ENCODE measurements around the gene SRMS. TPM values are rescaled to one million over a fixed set of nuclear protein-coding genes. Genes with fewer than 3 reads are reported as not detected.

Gene SRMS
- polyA plus RNA-seq, 1 donor (not counting 4 experiments of a cell fraction or from before 2014, with no cell fraction given) = 0.10 TPM

GRCh38 chr20:63564036-63564810 is 16.7 kb upstream of the SRMS start:
- dilution Hi-C loops (cut with MboI; ENCODE audit: extremely low pct_ligation_motif_present, low sequenced_read_pairs) = no loop called here
- H3K4me1 ChIP-seq (ENCODE audit: control insufficient read depth, extremely low read depth, insufficient read depth, low read length) = no peaks in the 10 kb centered on the region

GRCh38 chr20:63563225-63563935 is 15.8 kb upstream of the SRMS start:
- dilution Hi-C loops (cut with MboI; ENCODE audit: extremely low pct_ligation_motif_present, low sequenced_read_pairs) = no loop called here
- H4K20me1 ChIP-seq (ENCODE audit: control insufficient read depth, extremely low read depth, insufficient read depth, low read length) = peaks cover 8% of the 10 kb centered on the region
- H3K79me2 ChIP-seq (ENCODE audit: control insufficient read depth, insufficient read depth, low read length) = peaks cover 10% of the 10 kb centered on the region
- no peaks in the 10 kb centered on the region for H3K27me3 ChIP-seq (ENCODE audit: control insufficient read depth, extremely low read depth, insufficient read depth, low read length)
- no peak for DNase-seq (ENCODE audit: low read depth, low spot score)
- no peak overlapping the region for H3K9ac ChIP-seq (ENCODE audit: control insufficient read depth, extremely low read depth, insufficient read depth, low read length)
- H3K4me3 ChIP-seq (ENCODE audit: control insufficient read depth in 2 of 3, extremely low read depth in 1 of 3, insufficient read depth in 2 of 3, low read depth in 1 of 3, low read length in 3 of 3) = no peak overlapping the region
- H3K9me1 ChIP-seq (ENCODE audit: control insufficient read depth, extremely low read depth, insufficient read depth, low read length) = no peaks in the 10 kb centered on the region
- no peak overlapping the region for H2AFZ ChIP-seq (ENCODE audit: control insufficient read depth, low read length)
- TF ChIP-seq CTCF (optimal IDR thresholded peaks at IDR 0.05 in 1 of 3, IDR thresholded peaks at IDR 0.05 in 1 of 3, conservative IDR thresholded peaks at IDR 0.05 in 1 of 3; ENCODE audit: extremely low read depth in 1 of 3, insufficient read depth in 2 of 3, low read length in 3 of 3) = no peak
- TF ChIP-seq EZH2 (IDR thresholded peaks at IDR 0.05; ENCODE audit: low read length) = no peak
- H3K36me3 ChIP-seq (ENCODE audit: control insufficient read depth in 2 of 2, extremely low read depth in 1 of 2, insufficient read depth in 2 of 2, low read length in 2 of 2) = peaks cover 28 to 48% of the 10 kb centered on the region in 2 experiments
- H3K27ac ChIP-seq (ENCODE audit: control insufficient read depth, insufficient read depth, low read length) = no peak overlapping the region
- H3K4me2 ChIP-seq (ENCODE audit: control insufficient read depth, extremely low read depth, insufficient read depth, low read depth, low read length) = no peak overlapping the region
- no peaks in the 10 kb centered on the region for H3K4me1 ChIP-seq (ENCODE audit: control insufficient read depth, extremely low read depth, insufficient read depth, low read length)
- no peak for FAIRE-seq
- no peaks in the 10 kb centered on the region for H3K9me3 ChIP-seq (ENCODE audit: control insufficient read depth, low read depth, low read length)

More at GRCh38 chr20:63564036-63564810, 16.7 kb upstream of the SRMS start:
- no peak for FAIRE-seq
- H3K4me3 ChIP-seq (ENCODE audit: control insufficient read depth in 2 of 3, extremely low read depth in 1 of 3, insufficient read depth in 2 of 3, low read depth in 1 of 3, low read length in 3 of 3) = no peak overlapping the region
- TF ChIP-seq CTCF (optimal IDR thresholded peaks at IDR 0.05 in 1 of 3, IDR thresholded peaks at IDR 0.05 in 1 of 3, conservative IDR thresholded peaks at IDR 0.05 in 1 of 3; ENCODE audit: extremely low read depth in 1 of 3, insufficient read depth in 2 of 3, low read length in 3 of 3) = no peak
- TF ChIP-seq EZH2 (IDR thresholded peaks at IDR 0.05; ENCODE audit: low read length) = no peak
- H2AFZ ChIP-seq (ENCODE audit: control insufficient read depth, low read length) = no peak overlapping the region
- H3K9me1 ChIP-seq (ENCODE audit: control insufficient read depth, extremely low read depth, insufficient read depth, low read length) = no peaks in the 10 kb centered on the region
- peaks cover 26 to 52% of the 10 kb centered on the region in 2 experiments for H3K36me3 ChIP-seq (ENCODE audit: control insufficient read depth in 2 of 2, extremely low read depth in 1 of 2, insufficient read depth in 2 of 2, low read length in 2 of 2)
- peaks cover 11% of the 10 kb centered on the region for H3K79me2 ChIP-seq (ENCODE audit: control insufficient read depth, insufficient read depth, low read length)
- no peak overlapping the region for H3K4me2 ChIP-seq (ENCODE audit: control insufficient read depth, extremely low read depth, insufficient read depth, low read depth, low read length)
- no peaks in the 10 kb centered on the region for H3K9me3 ChIP-seq (ENCODE audit: control insufficient read depth, low read depth, low read length)
- no peak overlapping the region for H3K27ac ChIP-seq (ENCODE audit: control insufficient read depth, insufficient read depth, low read length)
- H4K20me1 ChIP-seq (ENCODE audit: control insufficient read depth, extremely low read depth, insufficient read depth, low read length) = peaks cover 8% of the 10 kb centered on the region
- H3K27me3 ChIP-seq (ENCODE audit: control insufficient read depth, extremely low read depth, insufficient read depth, low read length) = no peaks in the 10 kb centered on the region
- H3K9ac ChIP-seq (ENCODE audit: control insufficient read depth, extremely low read depth, insufficient read depth, low read length) = no peak overlapping the region
- no peak for DNase-seq (ENCODE audit: low read depth, low spot score)
